Left ventricle myocardium inferior (tissue), 1 donor: ENCODE results near the gene IBTK. TPM values are rescaled to one million over a fixed set of nuclear protein-coding genes. Genes with fewer than 3 reads are reported as not detected.

Source experiments
- DNase-seq: peaks from one replicate; pipeline ENCODE4 v3.0.0-alpha.2; 2020
- H3K27ac ChIP-seq: fragments of 200-600 bp; replicated peaks from 2 replicates; pipeline ENCODE4 v1.8.0; 2021
- H3K27me3 ChIP-seq: fragments of 200-600 bp; 2 replicates; pipeline ENCODE4 v1.8.0; 2021; ENCODE audit warnings: low read depth
- H3K36me3 ChIP-seq: fragments of 200-600 bp; 2 replicates; pipeline ENCODE4 v1.8.0; 2021
- H3K4me1 ChIP-seq: fragments of 200-600 bp; 2 replicates; pipeline ENCODE4 v1.8.0; 2021
- H3K4me3 ChIP-seq: fragments of 200-600 bp; 2 replicates; pipeline ENCODE4 v1.8.0; 2021; ENCODE audit warnings: mild to moderate bottlenecking, moderate library complexity
- H3K9me3 ChIP-seq: fragments of 200-600 bp; replicated peaks from 2 replicates; pipeline ENCODE4 v1.8.0; 2021
- intact Hi-C: fragments of 100-400 bp; cut with micrococcal nuclease; formaldehyde crosslinking; loops from one replicate; pipeline ENCODE4 v1.11.0; 2022
- total RNA-seq: library from RNA; stranded (reverse); fragmentation: NEBNext Ultra II Directional; extraction: Animal tissue kit (Norgen Biotek cat#: 25700); gene quantifications from one replicate; pipeline ENCODE4 v1.2.1, GENCODE V29; 2021
- TF ChIP-seq, protein P1 (sequence below): fragments of 200-600 bp; IDR thresholded peaks from 2 replicates; pipeline ENCODE4 v1.8.0; 2021; ENCODE audit warnings: antibody characterized with exemption, mild to moderate bottlenecking, borderline replicate concordance
- donor health status: DM: no; HTN: yes; CAD: no; lungs with severe emphysema.

IBTK gene
- total RNA-seq, 1 donor from 2014 or later, result 28.5 TPM

DNA sequence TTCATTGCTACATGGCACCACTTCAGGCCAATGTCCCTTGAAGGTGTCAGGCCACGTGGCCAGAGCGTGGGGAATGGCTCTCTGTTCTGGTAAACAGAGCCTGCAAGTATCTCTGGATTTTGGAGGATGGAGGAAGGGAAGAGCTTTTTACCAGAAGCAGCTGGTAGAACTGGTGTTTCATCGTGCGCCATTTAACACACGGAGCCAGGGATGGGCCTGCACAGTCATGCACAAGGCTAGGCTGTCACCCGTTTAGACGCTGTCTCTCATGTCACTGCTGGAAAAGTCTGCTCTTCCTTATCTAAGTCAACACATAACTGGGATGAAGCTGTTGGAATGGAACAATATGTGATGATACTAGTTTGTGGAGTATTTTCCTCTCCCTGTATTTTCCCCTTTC is 123.9 kb downstream of the IBTK start:
- TF ChIP-seq, protein P1, sequence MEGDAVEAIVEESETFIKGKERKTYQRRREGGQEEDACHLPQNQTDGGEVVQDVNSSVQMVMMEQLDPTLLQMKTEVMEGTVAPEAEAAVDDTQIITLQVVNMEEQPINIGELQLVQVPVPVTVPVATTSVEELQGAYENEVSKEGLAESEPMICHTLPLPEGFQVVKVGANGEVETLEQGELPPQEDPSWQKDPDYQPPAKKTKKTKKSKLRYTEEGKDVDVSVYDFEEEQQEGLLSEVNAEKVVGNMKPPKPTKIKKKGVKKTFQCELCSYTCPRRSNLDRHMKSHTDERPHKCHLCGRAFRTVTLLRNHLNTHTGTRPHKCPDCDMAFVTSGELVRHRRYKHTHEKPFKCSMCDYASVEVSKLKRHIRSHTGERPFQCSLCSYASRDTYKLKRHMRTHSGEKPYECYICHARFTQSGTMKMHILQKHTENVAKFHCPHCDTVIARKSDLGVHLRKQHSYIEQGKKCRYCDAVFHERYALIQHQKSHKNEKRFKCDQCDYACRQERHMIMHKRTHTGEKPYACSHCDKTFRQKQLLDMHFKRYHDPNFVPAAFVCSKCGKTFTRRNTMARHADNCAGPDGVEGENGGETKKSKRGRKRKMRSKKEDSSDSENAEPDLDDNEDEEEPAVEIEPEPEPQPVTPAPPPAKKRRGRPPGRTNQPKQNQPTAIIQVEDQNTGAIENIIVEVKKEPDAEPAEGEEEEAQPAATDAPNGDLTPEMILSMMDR, result no peak
- H3K36me3 ChIP-seq, result no peaks in the 10 kb centered on the region
- H3K9me3 ChIP-seq, result peaks cover 13% of the 10 kb centered on the region
- intact Hi-C loops, result no loop called here
- H3K4me1 ChIP-seq, result peaks cover 8% of the 10 kb centered on the region
- no peak overlapping the region for H3K4me3 ChIP-seq
- no peak overlapping the region for H3K27ac ChIP-seq
- DNase-seq, result no peak
- no peaks in the 10 kb centered on the region for H3K27me3 ChIP-seq

Other genes starting within 250 kb of the IBTK start
- gene TPBG, start 116.1 kb upstream of the IBTK start, total RNA-seq, result 2.6 TPM